NCI-H748 (cell line): ENCODE results near the gene PARD3.

Experiments used
- DNase-seq: peaks from one replicate; lab custom pipeline; 2025; ENCODE audit not compliant: unreplicated experiment; lab: John Stamatoyannopoulos, UW

Gene PARD3

GRCh38 chr10:34076443-34076842, 738.7 kb downstream of the PARD3 start:
- no peak for DNase-seq

GRCh38 chr10:34075254-34075926, 739.7 kb downstream of the PARD3 start:
- DNase-seq = no peak

DNA sequence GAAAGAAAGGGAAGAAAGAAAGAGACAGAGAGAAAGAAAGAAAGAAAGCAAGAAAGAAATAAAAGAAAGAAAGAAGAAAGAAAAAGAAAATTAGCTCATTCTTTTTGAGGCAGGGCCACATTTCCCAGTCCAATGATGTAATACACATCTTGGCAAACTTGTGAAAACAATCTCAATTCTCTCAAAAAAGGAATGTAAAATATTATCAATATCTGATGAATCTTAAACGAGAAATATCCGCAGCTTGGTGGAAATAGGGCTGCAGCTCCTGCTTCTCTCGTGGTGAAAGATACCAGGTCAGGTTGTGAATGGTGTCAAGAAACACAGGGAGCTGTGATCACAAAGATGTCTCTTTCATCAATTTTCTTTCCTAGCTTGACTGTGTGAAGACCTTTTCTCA, 741.0 kb downstream of the PARD3 start:
- no peak for DNase-seq

GRCh38 chr10:34067741-34068140, 747.4 kb downstream of the PARD3 start:
- peak; percentile 30 for DNase-seq

GRCh38 chr10:34063592-34063991, 751.5 kb downstream of the PARD3 start:
- DNase-seq = no peak

DNA sequence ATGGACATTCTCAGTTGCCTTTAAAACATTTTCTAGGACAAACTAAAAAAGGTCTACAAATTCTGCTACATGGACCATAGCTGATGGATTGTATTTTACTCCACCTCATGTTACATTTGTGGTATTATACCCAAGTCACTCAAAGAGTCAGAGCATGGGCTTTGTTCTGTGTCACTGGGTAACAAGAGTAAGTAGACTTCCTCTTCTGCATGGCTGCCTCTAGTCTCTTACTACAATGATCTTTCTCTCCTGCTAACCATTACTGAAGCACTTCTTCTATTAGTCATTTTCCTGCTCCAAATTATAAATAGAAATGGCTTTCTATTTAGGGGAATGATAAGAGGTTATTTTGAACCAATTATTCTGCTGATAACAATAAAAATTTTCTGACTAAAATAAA, 753.3 kb downstream of the PARD3 start:
- no peak for DNase-seq
